Cardiac fibroblast (primary cell): ENCODE results near the gene COX14.
A peak's percentile ranks its signal among the peaks of the same experiment; 100 is the strongest.

ENCODE experiments used
- DNase-seq, 2 donors: peaks; one replicate each; pipeline versions ENCODE4 v3.0.0 to v3.0.0-alpha.2; 2010; ENCODE audit warnings: low read depth in 2 of 2
- H3K4me3 ChIP-seq, 2 donors: replicated peaks in 1 of 2; 1 replicate in 1 of 2; 2 replicates in 1 of 2; pipeline ENCODE4 v1.5.1; 2011; ENCODE audit warnings: low read depth in 2 of 2, low read length in 2 of 2, mild to moderate bottlenecking in 2 of 2, moderate library complexity in 1 of 2
- CTCF ChIP-seq: IDR thresholded peaks from one replicate; pipeline ENCODE4 v1.5.1; 2011; ENCODE audit warnings: low read depth, mild to moderate bottlenecking, low read length, inconsistent platforms

Gene COX14

DNA sequence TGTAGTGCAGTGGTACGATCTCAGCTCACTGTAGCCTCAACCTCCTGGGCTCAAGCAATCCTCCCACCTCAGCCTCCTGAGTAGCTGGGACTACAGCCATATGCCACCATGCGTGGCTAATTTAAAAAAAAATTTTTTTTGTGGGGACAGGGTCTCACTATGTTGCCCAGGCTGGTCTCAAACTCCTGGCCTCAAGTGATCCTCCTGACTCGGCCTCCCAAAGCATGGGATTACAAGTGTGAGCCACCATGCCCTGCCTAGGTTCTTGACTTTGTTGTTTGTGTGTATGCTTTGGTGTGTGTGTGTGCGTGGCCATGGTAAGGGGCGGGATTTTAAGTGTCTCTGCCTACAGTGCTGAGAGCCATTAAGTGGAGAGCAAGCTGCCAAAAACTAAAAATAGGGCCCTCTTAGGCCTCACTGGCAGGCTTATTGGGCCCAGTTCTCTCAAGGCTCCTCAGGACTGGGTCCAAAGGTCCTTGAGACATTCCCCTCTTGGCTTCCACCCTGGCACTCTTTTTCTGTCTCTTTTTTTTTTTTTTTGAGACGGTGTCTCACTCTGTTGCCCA, 5.1 kb downstream of the COX14 start:
- no peak for DNase-seq
- no peak overlapping the region for H3K4me3 ChIP-seq
- no peak for TF ChIP-seq CTCF

DNA sequence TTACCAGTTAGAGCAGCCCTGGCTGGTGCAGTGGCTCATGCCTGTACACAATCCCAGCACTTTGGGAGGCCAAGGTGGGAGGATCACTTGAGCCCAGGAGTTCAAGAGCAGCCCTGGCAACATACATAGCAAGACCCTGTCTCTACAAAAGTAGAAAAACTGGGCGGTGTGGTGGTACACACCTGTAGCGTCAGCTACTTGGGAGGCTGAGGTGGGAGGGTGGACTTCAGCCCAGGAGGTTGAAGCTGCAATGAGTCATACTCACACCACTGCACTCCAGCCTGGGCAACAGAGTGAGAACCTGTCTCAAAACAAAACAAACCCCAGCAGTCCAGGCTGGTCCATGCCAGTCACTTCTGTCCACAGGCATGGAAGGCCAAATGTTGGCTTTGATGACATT, 7.4 kb downstream of the COX14 start:
- no peak for TF ChIP-seq CTCF
- no peak overlapping the region for H3K4me3 ChIP-seq
- no peak for DNase-seq

GRCh38 chr12:50120521-50120920, 8.5 kb downstream of the COX14 start:
- TF ChIP-seq CTCF: no peak
- no peak for DNase-seq
- no peak overlapping the region for H3K4me3 ChIP-seq

- DNase-seq: no peak
- no peak for TF ChIP-seq CTCF
- H3K4me3 ChIP-seq: no peak overlapping the region
Observed at GRCh38 chr12:50120953-50121352, 8.9 kb downstream of the COX14 start.

GRCh38 chr12:50121641-50122040, 9.6 kb downstream of the COX14 start:
- TF ChIP-seq CTCF: no peak
- no peak for DNase-seq
- H3K4me3 ChIP-seq: no peak overlapping the region

DNA sequence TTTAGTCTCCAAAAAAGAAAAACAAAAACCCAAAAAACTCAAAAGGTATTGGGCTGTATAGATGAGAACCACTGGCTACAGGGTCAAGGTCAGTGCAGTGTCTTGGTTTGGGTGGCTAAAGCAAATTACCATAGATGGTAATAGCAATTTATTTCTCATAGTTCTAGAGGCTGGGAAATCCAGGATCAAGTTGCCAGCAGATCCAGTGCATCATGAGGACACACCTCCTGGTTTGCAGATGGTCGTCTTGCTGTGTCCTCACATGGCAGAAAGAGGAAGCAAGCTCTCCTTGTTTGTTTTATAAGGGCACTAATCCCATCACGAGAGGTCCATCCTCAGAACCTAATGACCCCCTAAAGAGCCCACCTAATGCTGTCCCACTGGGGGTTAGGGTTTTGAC, 11.2 kb downstream of the COX14 start:
- no peak for TF ChIP-seq CTCF
- DNase-seq: no peak
- H3K4me3 ChIP-seq: no peak overlapping the region

DNA sequence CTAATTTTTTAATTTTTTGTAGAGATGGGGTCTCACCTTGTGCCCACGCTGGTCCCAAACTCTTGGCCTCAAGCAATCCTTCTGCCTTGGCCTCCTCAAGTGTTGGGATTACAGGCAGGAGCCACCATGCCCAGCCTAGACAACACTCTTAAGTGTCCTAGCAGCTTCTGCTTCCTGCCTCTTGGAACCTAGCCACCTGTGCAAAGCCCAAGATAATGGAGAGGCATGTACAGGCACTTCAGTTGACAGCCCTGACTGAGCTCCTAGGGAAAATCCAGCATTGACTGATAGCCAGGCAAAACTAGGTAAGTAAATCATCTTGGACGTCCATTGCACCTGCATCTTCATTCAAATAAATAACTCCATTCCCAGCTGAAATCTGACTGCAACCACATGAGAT, 15.5 kb downstream of the COX14 start:
- no peak for TF ChIP-seq CTCF
- no peak overlapping the region for H3K4me3 ChIP-seq
- peak in 1 of 2 donors; percentile 10 for DNase-seq
